ENCODE results near the gene KIRREL3. TPM values are rescaled to one million over a fixed set of nuclear protein-coding genes. Genes with fewer than 3 reads are reported as not detected.

KIRREL3 gene
- total RNA-seq, 2 donors from 2014 or later, result 1.2 to 1.3 TPM

DNA sequence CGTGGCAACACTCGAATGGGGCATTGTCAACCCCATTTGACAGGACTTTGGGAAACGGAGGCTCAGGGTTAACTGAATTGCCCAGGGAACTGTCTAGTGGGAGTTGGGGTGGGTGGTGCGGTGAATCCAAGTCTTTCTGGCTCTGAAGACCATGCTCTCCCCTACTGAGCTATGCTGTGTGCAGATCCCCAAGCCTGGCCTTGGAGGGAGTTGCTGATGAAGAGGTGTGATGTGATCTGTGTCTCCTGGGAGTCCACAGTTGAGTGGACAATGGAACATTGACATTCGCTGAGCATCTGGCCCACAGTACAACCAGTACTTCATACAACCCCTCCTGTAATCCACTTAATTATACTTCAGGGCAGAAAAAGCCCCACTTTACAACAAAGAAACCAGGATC is 472.9 kb downstream of the KIRREL3 start:
- no peak for ATAC-seq
- intact Hi-C loops (cut with DNase I, micrococcal nuclease), result no loop called here
- DNase-seq, result no peak

DNA sequence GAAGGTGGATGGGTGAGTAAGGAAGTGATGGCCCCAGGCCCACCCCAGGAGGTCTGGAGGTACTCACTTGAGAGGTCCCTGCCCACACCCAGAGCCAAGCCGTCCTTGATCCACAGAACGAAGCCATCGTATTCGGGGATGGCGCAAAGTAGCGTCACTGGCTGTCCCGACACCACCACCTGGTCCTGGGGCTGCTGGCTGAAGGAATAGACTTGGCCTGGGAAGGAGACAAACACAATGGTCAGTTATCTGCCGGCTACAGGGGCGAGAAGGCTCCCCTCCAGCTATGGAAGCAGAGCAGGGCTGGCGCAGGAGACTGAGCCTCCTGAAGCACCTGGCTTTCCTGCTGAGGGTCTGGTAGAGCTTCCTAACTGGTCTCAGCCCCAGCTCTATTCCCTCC is 474.1 kb downstream of the KIRREL3 start:
- intact Hi-C loops (cut with DNase I, micrococcal nuclease), result no loop called here
- DNase-seq (no peak), ATAC-seq (no peak)

DNA sequence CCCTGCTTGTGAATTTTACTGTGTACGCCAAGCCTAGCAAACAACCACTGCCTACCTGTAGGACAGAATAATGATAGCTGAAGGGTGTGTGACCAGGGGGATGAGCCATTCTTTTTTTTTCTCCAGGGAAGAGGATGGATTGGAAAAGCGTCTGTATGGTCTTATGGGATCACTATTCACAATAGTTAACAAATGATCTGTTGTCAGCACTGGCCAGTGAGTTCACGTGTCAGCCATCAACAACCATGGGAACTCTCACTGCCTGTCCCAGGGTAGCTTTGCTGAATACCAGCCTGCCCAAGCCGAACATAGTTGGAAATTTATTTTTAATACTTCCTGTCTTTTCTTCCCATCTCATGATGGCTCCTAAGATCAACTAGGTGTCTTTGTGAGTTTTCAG is 474.9 kb downstream of the KIRREL3 start:
- no peak for DNase-seq
- no peak for ATAC-seq
- intact Hi-C loops (cut with DNase I, micrococcal nuclease), result no loop called here

DNA sequence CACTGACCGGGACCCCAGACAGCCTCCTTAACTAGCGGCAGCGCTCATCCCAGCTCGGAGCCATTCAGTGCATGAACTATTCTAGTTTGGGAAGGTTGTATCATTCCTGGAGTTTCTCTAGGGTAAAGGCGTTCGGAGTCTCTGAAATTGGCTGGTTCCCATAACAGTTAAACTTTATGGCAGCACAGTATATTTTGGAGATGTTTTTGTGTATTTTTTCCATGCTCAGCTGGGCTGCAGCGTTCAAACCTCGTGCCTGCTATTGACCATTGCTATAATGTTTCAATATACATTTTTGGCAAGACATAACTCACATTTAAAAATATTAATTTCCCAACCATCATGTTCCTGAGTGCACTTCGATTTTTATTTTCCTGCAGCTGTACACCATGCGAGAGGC is 475.4 kb downstream of the KIRREL3 start:
- no peak for DNase-seq
- no peak for ATAC-seq
- intact Hi-C loops (cut with DNase I, micrococcal nuclease), result no loop called here

DNA sequence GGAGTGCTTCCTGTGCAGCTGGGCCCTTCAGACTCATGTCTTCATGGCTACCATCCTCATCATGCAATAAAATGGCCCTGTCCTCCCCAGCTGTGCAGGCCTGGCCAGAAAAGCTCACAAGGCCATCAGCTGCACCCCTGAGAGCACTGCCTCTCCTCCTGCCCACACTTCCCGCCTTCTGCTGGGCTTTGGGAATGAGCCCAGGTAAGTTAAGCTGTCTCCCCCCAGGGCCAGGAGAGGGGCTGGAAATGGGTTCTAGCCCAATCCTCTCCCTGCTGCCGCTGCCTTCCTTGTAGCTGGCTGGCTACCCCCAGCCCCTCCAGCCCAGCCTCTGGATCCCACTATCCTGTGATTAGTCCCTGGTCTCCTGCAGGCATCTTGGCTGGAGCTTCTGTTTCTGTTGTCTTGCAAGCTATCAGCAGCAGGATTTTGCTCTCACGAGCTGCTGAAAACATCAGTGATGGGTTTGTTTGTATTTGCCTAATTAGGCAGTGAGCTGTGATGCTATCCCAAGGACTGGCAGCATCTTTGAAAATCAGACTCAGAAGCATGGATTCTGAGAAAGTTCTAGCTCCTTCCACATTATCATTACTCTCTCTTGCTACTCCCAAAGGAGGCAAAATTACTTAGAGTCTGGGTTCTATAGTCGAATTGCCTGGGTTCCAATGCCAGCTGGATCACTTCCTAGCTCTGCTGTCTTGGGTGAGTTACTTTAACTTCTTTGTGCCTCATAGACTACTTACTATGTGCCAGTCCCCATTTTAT is 476.9 kb downstream of the KIRREL3 start:
- DNase-seq (no peak), ATAC-seq (no peak)
- intact Hi-C loops (cut with DNase I, micrococcal nuclease), result no loop called here

DNA sequence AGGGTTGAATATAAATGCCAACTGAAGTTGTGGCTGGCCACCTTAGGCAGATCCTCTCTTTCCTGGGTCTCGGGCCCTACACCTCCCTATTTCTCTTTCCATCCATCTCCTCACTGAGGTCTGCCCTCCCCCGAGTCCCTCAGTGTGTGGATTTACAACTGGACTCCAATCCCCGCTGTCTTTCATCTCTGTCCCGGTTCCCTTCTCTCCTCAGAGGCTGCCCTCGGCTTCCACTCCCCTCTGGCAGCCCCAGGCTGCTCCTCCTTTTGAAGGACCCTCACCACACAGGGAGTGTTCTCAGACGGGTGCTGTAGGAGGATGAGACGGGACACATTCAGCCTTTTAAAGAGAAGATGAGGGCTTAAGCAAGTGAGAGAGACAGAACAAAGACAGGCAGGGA is 478.0 kb downstream of the KIRREL3 start:
- intact Hi-C loops (cut with DNase I, micrococcal nuclease), result no loop called here
- DNase-seq, result no peak
- ATAC-seq, result no peak

DNA sequence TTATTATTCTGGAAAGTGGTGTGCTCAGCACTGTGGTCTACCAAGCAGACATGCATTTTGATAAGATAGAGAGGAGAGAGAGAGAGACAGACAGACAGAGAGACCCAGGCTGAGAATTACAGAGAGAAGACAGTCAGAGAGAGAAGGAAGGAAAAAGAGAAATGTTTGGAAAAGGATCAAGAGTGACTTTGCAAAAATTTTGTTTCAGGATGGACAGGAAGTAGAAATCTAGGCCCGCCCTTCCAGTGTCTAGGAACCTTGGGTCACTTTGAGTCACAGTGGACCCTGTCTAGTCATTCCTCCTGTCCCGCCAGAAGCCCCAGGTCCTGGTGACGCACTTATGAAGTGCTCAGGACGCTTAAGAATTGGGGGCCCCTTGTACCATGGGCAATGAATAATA is 478.4 kb downstream of the KIRREL3 start:
- intact Hi-C loops (cut with DNase I, micrococcal nuclease), result no loop called here
- ATAC-seq (no peak), DNase-seq (no peak)

DNA sequence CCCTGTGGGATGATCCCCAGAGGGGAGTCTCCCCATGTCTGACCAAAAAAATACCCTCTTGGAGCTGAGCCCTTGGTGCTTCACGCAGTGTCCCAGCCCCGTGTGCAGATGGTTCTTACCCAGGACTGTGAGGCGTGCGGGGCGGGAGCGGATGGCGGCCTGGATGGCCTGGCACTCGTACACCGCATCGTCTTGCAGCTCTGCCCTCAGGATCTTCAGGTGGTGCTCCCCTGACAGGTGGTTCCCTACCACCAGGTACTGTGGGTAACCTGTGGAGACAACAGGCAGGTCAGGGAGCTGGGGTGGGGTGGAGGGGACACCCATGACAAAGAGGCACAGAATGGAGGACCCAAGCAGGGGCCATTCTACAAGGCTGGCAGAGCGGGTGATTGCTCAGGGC is 479.4 kb downstream of the KIRREL3 start:
- DNase-seq (no peak), ATAC-seq (no peak)
- intact Hi-C loops (cut with DNase I, micrococcal nuclease), result no loop called here

DNA sequence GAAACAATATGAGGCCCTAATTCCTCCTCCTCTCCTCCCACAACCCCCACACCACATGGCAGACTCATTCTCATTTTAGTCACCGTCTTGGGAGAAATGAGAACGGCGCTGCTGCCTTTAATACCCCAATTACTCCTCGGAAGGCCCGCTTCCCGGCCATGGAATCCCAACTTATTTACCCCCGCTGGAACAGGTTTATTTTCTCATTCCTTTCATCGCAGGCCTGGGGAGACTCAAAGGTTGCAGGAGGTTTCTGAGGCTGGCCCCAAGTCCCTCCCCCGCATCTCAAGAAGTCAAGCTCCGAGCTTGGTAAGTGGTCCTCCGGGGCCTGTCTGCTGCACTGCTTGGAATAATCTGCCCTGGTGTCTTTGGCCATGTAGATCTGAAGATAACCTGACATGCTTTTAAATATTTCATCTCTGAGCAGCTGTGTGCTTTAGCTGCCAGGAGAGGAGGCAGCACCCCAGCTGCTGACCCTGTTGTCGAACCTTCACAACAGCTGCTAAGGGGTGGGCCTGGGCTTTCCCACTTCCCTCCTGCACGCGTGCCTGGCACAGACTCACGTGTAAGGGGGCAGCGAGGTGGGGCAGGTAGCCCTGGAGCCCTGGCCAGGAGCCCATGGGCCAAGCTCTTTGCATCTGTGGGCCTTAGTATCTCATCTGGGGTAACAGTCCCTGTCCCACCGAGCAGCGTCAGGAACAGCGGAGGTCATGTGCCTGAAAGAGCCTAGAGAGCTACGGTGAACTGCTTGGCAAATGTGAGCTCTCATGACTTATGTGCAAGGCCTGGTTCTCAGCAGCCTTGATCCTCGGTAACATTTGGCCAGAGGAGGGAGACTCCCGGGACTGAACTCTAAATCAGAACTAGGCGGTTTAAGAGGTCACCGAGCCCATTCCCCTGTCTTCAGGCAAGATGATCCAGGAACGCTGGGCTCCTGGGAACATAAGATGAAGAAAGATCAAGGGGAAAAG is 480.5 kb downstream of the KIRREL3 start:
- no peak for ATAC-seq
- intact Hi-C loops (cut with DNase I, micrococcal nuclease), result no loop called here
- no peak for DNase-seq

DNA sequence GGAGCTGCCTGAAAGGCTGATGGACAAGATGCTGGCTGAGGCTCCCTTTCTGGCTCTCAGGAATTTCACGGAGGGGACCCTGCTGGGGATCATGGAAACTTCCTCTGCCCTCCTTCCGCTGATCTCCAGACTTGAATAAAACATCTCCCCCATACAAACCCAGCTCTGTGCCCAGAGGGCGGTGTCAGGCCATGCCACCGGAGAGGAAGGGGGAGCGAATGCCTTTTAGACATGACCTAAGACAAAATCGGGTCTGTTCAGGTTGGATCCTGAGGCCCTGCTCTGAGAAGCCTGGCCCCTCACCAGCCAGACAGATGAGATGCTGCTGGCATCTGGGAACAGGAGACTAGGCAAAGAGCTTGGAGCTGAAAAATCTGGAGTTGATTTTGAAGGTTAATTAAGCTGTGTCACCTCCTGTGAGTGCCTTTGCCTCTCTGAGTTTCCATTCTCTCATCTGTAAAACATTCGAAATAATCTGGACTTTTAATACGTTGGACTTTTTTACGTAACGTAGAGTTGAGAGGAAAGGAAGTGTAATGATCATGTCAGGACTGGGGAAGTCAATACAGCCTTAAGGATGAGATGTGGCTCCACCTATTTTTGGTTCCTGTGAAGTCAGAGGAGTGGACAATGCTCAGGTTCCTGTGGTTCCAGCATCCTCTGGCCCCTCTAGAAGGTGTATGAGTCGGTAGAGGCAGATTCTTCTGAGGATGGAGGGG is 481.4 kb downstream of the KIRREL3 start:
- ATAC-seq, result no peak
- intact Hi-C loops (cut with DNase I, micrococcal nuclease), result no loop called here

DNA sequence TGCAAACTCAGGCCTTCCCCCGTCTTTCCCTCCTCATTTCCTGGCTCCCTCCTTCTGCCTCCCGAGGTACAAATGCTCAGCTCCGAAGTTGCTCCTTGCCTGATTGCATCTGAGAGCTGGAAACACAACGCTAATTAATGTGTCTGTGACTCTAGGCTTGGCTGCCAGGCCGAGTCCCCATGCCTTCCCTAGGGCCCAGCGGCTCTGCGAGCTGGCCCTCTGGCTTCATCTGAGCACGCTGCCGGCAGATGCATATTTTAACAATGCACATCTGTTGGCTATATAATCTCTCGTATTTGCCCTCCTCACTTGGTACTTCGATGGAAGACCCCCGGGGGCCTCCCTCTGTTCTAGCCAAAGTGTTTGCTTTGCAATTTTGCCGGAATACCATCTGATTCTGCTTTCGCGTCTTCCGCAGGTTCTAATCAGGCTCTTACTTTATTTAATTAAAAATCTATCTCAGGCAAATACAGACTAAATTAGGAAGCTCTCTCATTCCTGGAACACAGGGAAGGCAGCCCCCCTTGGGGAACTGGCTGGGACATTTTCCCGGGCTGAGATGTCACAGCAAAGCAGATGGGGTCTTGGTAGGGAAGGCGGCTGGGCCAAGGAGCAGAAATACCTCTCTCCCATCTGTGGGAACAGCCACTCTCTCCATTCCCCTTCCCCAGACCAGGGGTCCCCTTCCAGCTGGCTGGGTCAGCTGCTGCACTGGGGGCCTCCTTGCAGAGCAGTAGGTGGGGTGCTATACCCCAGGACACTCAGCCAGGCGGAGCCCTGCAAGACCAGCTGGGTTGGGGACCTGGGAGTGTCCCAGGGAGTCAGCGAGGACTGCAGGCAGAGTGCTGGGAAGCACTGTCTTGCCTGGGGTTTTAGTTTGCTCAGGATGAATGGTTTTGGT is 482.2 kb downstream of the KIRREL3 start:
- intact Hi-C loops (cut with DNase I, micrococcal nuclease), result no loop called here
- no peak for ATAC-seq
- no peak for DNase-seq

More for the DNA sequence above, 481.4 kb downstream of the KIRREL3 start:
- DNase-seq, result no peak

DNA sequence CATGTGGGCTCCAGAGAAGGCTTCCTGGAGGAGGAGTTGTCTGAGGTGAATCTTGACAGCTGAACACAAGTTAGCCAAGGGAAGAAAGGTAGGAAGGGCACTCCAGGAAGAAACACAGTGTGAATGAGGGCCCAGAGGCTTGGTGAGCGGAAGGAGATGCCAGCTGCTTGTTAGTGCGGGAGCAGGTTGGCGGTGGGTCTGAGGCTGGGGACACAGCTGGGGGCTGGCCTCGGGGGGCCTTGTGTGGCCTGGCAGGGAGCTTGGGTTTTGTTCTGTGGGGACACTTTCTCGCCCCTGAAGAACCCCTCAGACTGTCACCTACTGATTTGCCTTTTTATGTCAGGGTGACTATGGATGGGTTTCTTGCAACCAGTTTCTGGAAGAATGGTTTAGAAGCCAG is 485.1 kb downstream of the KIRREL3 start:
- DNase-seq, result no peak
- intact Hi-C loops (cut with DNase I, micrococcal nuclease), result no loop called here

DNA sequence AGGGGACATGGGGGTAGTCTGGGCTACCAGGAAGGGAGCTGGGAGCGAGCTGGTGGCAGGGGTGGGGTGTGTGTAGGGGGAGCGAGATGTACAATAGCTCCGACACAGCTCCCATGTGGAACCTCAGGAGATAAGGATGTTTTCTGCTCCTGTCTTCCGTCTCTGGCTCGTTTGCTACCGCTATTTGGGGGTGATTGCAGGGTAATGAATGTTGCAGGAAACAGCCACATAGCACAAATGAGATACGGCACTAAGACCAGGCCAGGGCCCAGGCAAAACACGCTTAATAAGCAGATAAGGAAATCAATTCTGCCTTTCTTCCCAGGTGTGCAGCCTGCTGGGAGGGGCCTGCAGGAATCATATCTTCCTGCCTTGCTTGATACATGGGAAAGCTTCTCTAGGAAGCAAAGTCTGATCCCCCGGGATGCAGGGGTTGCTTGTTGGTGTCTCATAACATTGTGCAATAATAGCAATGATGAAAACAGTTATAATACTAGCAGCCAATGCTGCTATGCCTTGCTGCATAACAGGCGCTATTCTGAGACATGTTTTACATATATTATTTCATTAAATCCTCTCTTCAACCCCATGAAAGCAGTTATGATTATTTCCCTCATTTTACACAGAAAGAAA is 486.4 kb downstream of the KIRREL3 start:
- DNase-seq (no peak), ATAC-seq (no peak)
- intact Hi-C loops (cut with DNase I, micrococcal nuclease), result no loop called here

More for the DNA sequence above, 485.1 kb downstream of the KIRREL3 start:
- no peak for ATAC-seq

DNA sequence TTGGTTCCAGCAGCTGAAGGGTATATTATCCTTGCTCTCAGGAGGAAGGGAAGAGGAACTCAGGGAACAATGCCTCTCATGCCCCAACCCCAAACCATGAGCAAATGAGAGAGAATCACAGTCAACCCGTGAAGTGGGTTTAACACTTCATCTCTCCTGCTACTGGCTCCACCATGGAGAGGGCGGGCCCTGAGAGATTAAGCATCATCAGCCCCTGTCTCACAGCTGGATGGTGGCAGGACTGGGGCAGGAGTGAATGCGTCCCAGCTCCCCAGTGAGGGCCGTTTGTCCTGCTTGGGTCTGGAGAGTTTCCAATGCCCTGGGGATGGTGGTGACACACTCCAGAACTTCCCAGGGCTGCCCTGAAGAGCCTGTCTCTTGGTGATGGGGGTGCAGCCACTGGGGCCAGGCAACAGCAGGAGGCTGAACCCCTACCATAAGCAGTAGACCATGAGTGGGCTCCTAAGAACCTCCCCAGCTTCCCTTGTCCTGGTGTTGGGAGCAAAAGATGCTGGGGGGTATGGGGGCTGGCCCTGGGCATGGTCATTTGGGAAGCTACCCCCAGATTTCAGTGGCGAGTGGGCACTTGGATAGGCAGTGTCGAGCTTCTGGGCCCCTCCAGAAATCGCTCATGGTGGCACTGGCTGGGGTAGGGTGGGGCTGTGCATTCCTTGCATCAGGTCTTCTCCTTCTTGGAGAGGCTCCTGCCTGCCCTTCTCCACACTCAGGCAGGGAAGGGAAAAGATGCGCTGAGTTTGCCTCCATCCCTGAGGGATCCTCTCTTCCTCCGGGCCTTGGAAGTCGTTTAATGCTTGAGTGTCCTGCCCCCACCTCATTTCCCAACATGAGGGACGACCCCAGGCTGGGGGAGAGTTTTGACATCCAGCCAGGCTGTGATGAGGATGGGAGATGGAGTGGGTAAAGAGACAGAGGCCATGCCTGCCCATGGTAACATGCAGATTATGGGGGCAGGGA is 487.5 kb downstream of the KIRREL3 start:
- intact Hi-C loops (cut with DNase I, micrococcal nuclease), result no loop called here
- DNase-seq, result no peak
- ATAC-seq, result no peak

DNA sequence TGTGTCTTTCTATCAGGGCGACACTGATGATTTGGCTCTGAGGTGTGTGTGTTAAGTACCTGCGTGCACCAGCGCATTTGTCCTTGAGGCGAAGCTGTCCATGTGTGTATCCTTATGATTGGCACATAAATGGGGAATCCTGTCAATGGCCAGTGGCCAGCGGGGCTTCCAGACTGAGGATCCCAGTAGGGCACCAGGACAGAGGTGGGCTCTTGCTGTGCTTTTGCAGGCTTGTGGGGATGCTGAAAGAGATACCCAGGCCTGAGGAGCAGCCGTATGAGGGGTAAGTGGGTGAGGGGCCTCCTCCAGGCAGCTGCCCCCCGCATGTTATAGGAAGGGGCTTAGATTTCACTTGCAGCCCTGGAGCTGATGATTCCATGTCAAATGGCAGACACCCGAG is 488.3 kb downstream of the KIRREL3 start:
- DNase-seq (no peak), ATAC-seq (no peak)
- intact Hi-C loops (cut with DNase I, micrococcal nuclease), result no loop called here

DNA sequence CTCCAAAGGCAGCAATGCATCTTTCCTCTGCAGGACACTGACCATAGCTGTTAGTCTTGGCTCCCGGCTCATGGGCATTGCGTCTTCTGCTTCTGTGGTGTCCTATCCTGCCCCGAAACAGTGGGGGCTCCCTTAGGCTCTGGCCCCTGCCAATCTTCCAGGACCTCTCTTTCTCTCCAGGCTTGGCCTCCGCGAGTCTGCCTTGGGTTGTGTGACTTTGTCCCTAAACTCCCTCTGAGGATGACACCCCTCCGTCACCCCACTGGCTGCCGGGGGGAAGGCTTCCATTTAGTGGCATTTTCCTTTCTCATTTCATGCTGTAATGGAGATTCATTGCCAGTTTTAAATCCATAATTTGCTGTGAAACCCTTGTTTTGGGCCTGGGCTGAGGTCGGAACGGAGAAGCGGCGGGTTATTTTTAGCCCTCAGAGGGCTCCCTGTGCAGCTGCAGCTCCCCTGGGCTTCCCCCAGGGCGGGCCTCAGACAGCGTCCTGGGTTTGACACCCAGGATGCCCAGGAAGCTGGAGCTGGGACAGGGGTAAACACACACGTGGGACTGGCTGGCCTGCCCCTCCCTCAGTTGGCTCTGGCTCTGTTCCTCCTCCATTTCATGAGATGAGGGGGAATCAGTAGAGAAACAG is 489.0 kb downstream of the KIRREL3 start:
- no peak for DNase-seq

More for the DNA sequence above, 489.0 kb downstream of the KIRREL3 start:
- intact Hi-C loops (cut with DNase I, micrococcal nuclease), result no loop called here
- no peak for ATAC-seq

All from left colon (tissue), 2 donors.